Cardiac fibroblast (primary cell): ENCODE data around the gene ENTPD6.

Experiments used
- DNase-seq, 2 donors: peaks; one replicate each; pipeline versions ENCODE4 v3.0.0 to v3.0.0-alpha.2; 2010; ENCODE audit warnings: low read depth in 2 of 2
- H3K4me3 ChIP-seq, 2 donors: replicated peaks in 1 of 2; 1 replicate in 1 of 2; 2 replicates in 1 of 2; pipeline ENCODE4 v1.5.1; 2011; ENCODE audit warnings: low read depth in 2 of 2, low read length in 2 of 2, mild to moderate bottlenecking in 2 of 2, moderate library complexity in 1 of 2
- TF ChIP-seq, protein P1 (sequence below): IDR thresholded peaks from one replicate; pipeline ENCODE4 v1.5.1; 2011; ENCODE audit warnings: low read depth, mild to moderate bottlenecking, low read length, inconsistent platforms

Gene ENTPD6

DNA sequence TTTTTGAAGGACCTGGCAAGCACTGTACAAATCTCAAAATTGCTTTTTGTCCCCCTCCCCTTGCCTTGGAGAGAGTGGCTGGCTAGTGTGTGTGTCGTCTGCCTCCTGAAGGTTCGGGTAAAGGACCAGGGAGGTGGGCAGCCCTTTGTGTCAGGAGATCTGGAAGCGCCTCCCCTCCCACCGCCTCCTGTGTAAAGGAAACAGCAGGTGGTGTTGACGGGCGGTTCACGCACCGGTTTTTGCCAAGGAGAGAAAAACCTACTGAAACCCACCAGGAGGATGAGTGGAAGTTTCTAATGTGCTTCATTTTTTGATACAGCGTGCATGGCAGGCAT lies 1.2 kb downstream of the ENTPD6 start:
- TF ChIP-seq, protein P1, sequence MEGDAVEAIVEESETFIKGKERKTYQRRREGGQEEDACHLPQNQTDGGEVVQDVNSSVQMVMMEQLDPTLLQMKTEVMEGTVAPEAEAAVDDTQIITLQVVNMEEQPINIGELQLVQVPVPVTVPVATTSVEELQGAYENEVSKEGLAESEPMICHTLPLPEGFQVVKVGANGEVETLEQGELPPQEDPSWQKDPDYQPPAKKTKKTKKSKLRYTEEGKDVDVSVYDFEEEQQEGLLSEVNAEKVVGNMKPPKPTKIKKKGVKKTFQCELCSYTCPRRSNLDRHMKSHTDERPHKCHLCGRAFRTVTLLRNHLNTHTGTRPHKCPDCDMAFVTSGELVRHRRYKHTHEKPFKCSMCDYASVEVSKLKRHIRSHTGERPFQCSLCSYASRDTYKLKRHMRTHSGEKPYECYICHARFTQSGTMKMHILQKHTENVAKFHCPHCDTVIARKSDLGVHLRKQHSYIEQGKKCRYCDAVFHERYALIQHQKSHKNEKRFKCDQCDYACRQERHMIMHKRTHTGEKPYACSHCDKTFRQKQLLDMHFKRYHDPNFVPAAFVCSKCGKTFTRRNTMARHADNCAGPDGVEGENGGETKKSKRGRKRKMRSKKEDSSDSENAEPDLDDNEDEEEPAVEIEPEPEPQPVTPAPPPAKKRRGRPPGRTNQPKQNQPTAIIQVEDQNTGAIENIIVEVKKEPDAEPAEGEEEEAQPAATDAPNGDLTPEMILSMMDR: no peak
- DNase-seq: no peak

DNA sequence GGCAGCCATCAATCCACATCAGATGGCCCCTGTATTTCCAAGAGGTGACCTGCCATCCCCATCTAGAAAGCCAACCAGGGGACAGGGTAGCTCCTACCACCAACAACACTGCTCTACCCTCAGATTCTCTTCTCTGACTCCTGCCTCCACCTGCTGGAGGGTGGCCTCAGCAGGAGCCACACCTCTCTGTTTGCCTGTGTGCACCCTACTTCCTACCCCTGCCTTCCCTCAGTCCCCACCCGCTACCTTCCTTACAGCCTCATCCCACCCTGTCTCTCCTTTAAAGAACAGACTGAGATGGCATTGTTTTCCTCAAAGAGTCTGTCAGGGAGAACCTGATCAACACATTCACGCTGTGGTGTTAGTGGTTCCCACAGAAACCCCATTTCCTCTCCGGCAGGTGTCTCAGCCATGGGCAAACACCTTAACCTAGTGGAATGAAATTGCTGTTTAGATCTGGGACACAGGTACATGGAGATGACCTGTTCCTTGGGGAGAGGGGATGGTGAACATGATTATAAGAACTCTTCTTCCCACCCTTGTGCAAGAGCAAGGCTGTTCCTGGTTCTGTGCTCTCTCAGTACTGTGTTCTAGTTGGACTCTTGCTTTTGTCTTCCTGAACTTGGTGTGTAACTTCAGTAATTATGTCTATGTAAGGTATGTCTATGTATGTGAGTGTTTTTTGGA lies 1.8 kb downstream of the ENTPD6 start:
- DNase-seq: no peak
- H3K4me3 ChIP-seq: peak overlapping the region in 1 of 2 donors; percentile 85
- TF ChIP-seq, protein P1: no peak

More for the DNA sequence above, 1.2 kb downstream of the ENTPD6 start:
- H3K4me3 ChIP-seq: peak overlapping the region; percentile 85 to 91

DNA sequence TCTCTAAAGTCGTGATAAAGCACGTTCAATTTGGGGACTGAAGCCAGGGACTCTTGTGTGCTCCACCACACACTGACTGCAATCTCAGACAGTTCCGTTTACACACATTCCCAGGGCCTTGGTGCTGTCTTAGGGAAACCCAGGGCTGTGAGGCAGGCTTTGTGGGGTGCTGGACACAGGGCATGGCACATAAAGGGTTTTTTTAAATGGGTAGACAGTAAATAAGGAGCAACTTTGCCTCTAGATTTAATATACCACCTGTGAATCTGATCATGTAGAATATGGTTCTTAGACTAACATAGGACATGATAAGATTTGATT lies 2.3 kb downstream of the ENTPD6 start:
- TF ChIP-seq, protein P1: no peak
- no peak overlapping the region for H3K4me3 ChIP-seq
- DNase-seq: no peak

DNA sequence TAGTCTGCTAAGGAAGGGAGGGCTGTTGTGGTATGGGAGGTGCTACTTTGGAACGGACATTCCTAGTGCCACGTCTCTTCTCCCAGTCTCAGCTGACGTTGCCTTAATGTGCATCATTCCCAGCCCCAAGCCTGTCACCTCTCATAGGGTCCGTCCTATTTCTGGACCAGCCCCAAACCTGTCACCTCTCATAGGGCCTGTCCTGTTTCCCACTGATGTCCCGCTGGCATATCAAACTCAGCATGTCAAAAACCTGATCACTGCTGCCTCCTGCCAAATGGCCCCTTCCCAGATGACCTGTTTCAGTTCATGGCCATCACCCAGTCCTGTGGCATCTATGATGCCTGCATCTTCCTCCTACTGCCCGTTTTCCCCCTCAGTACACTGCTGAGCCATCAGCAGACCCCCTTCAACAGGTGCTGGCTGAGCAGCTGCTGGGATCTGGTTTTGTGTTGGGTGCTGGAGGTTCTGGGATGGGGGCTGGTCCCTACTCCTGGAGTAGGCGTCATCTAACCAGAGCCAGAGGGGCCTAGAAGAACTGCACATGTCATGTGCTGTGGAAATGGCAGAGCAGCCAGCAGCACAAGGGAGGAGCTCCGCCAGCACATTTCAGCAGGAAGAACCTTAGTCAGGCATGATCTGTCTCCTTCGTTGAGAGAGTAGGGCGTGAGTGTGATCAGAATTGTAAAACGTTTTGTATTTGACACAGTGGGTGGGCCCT lies 3.3 kb downstream of the ENTPD6 start:
- TF ChIP-seq, protein P1: no peak
- H3K4me3 ChIP-seq: no peak overlapping the region
- no peak for DNase-seq

DNA sequence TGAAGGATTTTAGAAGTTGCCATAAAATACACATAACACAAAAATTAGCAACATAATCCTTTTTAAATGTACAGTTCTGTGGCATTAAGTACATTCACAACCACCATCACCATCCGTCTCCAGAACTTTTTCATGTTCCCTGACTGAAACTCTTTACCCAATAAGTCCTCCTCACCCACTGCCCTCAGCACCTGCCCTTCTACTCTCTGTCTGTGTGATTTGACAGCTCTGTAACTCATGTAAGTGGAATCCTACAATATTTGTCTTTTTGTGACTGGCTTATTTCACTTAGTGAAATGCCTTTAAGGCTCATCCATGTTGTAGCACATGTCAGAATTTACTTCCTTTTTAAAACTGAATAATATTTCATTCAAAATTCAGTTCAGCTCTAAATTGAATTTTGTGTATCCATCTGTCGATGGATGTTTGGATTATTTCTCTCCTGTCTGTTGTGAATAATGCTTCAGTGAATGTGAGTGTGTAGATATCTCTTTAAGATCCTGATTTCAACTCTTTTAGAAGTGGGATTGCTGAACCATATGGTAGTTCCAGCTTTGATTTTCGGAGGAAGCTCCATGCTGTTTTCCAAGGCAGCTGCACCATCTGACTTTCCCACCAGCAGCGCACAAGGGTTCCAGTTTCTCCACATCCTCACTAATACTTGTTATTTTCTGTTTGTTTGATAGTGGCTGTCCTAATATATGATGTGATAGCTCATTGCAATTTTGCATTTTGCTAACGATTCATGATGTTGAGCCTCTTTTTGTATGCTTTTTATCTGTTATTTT lies 4.2 kb downstream of the ENTPD6 start:
- DNase-seq: no peak
- TF ChIP-seq, protein P1: no peak
- H3K4me3 ChIP-seq: no peak overlapping the region

DNA sequence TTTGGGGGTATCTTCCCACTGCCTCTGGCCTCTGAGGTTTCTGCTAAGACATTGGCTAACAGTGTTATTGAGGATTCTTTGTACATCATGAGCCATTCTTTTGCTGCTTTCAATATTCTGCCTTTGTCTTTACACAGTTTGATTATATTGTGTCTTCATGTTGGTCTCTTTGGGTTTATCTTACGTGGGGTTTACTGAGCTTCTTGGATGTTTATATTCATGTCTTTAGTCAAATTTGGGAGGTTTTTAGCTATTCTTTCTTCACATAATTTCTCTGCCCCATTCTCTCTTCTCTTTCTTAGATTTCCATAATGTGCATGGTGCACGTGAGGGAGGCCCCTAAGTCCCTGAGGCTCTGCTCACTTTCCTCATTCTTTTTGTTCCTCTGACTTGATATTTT lies 7.6 kb downstream of the ENTPD6 start:
- TF ChIP-seq, protein P1: no peak
- no peak for DNase-seq

More for the DNA sequence above, 7.6 kb downstream of the ENTPD6 start:
- H3K4me3 ChIP-seq: no peak overlapping the region
